ENCODE measurements around the gene TOX2.

The TOX2 gene

GRCh38 chr20:43906505-43907034 is 8.1 kb upstream of the TOX2 start:
- no peak overlapping the region for H3K4me3 Mint-ChIP-seq

DNA sequence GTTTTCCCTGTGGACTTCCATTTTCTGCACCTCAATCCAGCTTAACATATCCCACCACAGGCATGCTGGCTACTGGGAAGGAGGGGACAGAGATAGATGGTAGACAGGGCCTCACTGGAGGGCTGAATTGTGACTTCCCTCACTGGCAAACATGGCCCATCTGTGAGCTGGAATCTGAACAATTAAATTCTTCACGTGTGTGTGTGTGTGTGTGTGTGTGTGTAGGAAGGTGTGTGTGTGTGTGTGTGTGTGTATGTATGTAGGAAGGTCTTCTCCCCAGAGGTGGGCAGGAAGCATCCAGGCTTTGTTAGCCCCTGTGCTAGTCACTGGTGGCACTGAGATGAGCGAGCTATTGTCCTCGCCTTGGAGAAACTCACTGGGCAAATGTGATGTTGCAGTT is 5.4 kb upstream of the TOX2 start:
- H3K4me1 Mint-ChIP-seq (ENCODE audit: low read depth): peaks cover 31% of the 10 kb centered on the region
- H3K27me3 Mint-ChIP-seq: peaks cover 61% of the 10 kb centered on the region
- H3K4me3 Mint-ChIP-seq: no peak overlapping the region
- intact Hi-C loops (cut with micrococcal nuclease): no loop called here
- peaks cover 39% of the 10 kb centered on the region for H3K9me3 Mint-ChIP-seq
- H3K27ac Mint-ChIP-seq: peak overlapping the region; percentile 55
- no peaks in the 10 kb centered on the region for H3K36me3 Mint-ChIP-seq (ENCODE audit: low read depth)

More at GRCh38 chr20:43906505-43907034, 8.1 kb upstream of the TOX2 start:
- Mint-ChIP-seq H3K9me3 (peaks cover 26% of the 10 kb centered on the region), H3K27ac (no peak overlapping the region), H3K27me3 (peaks cover 62% of the 10 kb centered on the region), H3K4me1 (ENCODE audit: low read depth) (peaks cover 23% of the 10 kb centered on the region), H3K36me3 (ENCODE audit: low read depth) (no peaks in the 10 kb centered on the region)
- intact Hi-C loops (cut with micrococcal nuclease): no loop called here

DNA sequence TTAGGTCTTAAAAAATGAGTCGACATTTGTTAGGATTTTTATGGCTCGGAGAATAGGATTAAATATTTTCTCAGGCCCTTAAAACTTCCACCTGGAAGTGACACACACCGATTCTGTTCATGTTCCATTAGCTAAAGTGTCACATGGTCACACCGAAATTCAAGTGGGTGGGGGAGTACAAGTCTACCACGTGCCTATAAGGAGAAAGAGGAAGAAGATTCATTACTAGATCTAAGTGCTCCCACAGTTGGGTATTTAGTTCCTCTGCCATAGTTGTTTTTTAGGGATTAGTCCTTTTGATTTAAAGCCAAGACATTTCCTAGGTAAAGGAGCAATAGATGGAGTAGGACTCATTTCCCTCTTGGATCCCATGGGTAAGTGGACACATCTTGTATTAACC is 4.9 kb upstream of the TOX2 start:
- Mint-ChIP-seq H3K9me3 (peaks cover 39% of the 10 kb centered on the region), H3K36me3 (ENCODE audit: low read depth) (no peaks in the 10 kb centered on the region), H3K27ac (no peak overlapping the region), H3K4me3 (no peak overlapping the region), H3K27me3 (peaks cover 59% of the 10 kb centered on the region), H3K4me1 (ENCODE audit: low read depth) (peaks cover 31% of the 10 kb centered on the region)
- intact Hi-C loops (cut with micrococcal nuclease): loop anchor here (10.0 kb wide), 1 partner anchor 155 kb away; no protein-coding TSS in a partner anchor

GRCh38 chr20:43910564-43910963 is 4.1 kb upstream of the TOX2 start:
- H3K27me3 Mint-ChIP-seq: peaks cover 62% of the 10 kb centered on the region
- peaks cover 38% of the 10 kb centered on the region for H3K4me1 Mint-ChIP-seq (ENCODE audit: low read depth)
- H3K27ac Mint-ChIP-seq: peak overlapping the region; percentile 61
- intact Hi-C loops (cut with micrococcal nuclease): loop anchor here (10.0 kb wide), 1 partner anchor 156 kb away; no protein-coding TSS in a partner anchor
- no peaks in the 10 kb centered on the region for H3K36me3 Mint-ChIP-seq (ENCODE audit: low read depth)
- H3K4me3 Mint-ChIP-seq: no peak overlapping the region
- H3K9me3 Mint-ChIP-seq: peaks cover 39% of the 10 kb centered on the region

DNA sequence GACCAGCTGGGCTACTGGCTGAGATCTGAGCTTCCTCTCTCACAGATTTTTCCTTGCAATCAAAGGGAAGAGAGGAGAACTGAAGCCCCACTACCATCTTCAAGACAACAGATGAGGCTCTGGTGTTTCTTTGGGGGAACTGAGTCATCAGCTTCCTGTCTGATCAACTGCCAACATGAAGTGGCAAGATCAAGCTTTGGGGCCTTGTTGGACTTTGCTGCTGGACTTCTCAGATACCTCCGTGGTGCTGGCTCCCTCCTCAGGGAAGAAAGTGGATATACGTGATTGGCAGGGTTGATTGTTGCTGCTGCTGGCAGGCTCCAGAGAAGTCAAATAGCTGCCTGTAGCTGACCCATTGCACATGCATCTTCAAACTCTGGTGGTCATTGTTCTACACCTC is 3.6 kb upstream of the TOX2 start:
- no peaks in the 10 kb centered on the region for H3K36me3 Mint-ChIP-seq (ENCODE audit: low read depth)
- H3K27ac Mint-ChIP-seq: peak overlapping the region; percentile 61
- intact Hi-C loops (cut with micrococcal nuclease): loop anchor here (10.0 kb wide), 1 partner anchor 156 kb away; no protein-coding TSS in a partner anchor

GRCh38 chr20:43913291-43914025 is 1.2 kb upstream of the TOX2 start:
- H3K27ac Mint-ChIP-seq: no peak overlapping the region
- H3K27me3 Mint-ChIP-seq: peaks cover 77% of the 10 kb centered on the region
- H3K9me3 Mint-ChIP-seq: peaks cover 31% of the 10 kb centered on the region
- intact Hi-C loops (cut with micrococcal nuclease): loop anchor here (10.0 kb wide), 1 partner anchor 159 kb away; no protein-coding TSS in a partner anchor
- no peaks in the 10 kb centered on the region for H3K36me3 Mint-ChIP-seq (ENCODE audit: low read depth)
- peaks cover 48% of the 10 kb centered on the region for H3K4me1 Mint-ChIP-seq (ENCODE audit: low read depth)
- H3K4me3 Mint-ChIP-seq: peak overlapping the region; percentile 32

More for the DNA sequence above, 3.6 kb upstream of the TOX2 start:
- Mint-ChIP-seq H3K27me3 (peaks cover 64% of the 10 kb centered on the region), H3K4me1 (ENCODE audit: low read depth) (peaks cover 43% of the 10 kb centered on the region), H3K9me3 (peaks cover 39% of the 10 kb centered on the region), H3K4me3 (no peak overlapping the region)

DNA sequence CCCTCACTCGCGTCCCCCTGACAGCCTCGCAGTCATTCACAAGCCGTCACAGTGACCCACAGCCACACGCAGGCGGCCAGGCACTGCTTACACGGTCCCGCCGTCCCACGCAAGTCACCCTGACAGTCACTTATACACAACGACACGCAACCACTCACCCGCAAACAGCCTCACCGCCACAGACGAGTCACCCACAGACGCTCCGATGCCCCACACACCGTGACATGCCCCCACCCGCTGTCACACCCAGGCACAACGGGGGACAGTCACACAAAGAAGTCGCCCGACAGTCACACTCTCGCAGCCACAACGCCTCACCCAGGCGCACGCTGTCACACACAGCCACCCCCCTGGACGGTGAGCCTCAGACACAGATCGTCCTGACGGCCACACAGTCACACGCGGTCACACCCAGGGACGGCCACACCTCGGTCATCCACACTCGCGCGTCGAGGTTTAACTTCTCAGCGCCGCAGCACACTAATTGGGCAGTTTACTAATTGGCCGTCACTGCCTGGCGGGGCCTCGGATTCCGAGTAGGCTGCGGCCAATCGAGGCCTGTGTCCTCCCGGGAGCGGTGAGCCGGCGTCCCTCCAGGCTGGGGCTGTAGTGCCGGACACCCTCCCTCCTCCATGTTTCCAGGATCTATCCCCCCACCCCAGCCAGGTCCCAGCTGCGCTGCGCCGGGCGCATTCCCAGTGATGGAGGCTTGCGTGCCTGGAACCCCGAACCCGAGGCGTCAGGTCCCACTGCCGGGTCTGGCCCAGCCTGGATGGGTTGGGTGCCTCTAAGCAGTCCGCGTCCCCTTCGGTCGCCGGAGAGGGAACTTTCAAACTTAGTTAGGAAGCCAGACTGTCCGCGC is 790 bp downstream of the TOX2 start:
- H3K27ac Mint-ChIP-seq: peak overlapping the region; percentile 2
- intact Hi-C loops (cut with micrococcal nuclease): loop anchor here (10.0 kb wide), 1 partner anchor 161 kb away; no protein-coding TSS in a partner anchor
- H3K36me3 Mint-ChIP-seq (ENCODE audit: low read depth): no peaks in the 10 kb centered on the region

DNA sequence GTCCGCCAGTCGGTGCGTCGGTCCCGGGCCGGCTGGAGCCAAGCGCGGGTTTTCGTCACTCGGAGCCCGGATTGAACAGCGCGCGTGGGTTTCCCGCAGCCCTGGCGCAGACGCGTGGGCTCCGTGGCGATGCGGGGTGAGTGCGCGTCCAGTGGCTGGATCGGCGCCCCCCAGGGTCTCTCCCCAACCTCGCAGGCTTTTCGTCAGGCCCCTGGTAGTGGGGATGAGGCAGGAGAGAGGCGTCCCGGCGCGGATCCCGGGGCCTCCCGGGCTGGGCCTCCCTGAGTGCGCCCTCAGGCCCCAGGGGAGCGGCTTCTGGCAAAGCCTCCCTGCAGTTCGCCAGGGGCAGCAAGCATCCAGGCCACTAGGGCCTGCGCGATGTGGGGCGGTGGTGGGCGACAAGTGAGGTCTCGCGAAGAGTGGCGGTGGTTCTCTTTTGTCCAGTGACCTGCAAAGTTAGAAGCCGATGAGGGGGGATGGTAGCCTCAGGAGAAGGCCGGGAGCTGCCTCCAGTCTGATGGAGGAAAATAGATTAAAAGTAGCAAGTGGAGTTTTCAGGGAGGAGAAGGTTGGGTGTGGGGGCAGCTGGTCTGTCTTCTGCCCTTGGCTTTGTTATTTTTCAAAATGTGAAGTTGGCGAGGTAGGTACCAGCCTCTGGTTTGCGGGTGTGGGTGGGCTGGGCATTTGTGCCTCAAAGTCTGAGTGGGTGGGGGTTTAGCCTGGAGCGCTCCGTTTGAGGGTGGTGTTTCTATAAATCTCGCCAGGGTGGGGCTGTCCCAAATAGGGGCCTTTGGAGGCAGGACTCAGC is 1.6 kb downstream of the TOX2 start:
- Mint-ChIP-seq H3K36me3 (ENCODE audit: low read depth) (no peaks in the 10 kb centered on the region), H3K27me3 (peaks cover 91% of the 10 kb centered on the region), H3K4me3 (peak overlapping the region; percentile 44), H3K9me3 (peaks cover 20% of the 10 kb centered on the region), H3K27ac (no peak overlapping the region), H3K4me1 (ENCODE audit: low read depth) (peaks cover 27% of the 10 kb centered on the region)
- intact Hi-C loops (cut with micrococcal nuclease): loop anchor here (10.0 kb wide), 1 partner anchor 161 kb away; no protein-coding TSS in a partner anchor

More for the DNA sequence above, 790 bp downstream of the TOX2 start:
- Mint-ChIP-seq H3K4me1 (ENCODE audit: low read depth) (peaks cover 35% of the 10 kb centered on the region), H3K4me3 (peak overlapping the region; percentile 44), H3K27me3 (peaks cover 89% of the 10 kb centered on the region), H3K9me3 (peaks cover 20% of the 10 kb centered on the region)

GRCh38 chr20:43916881-43917371 is 2.3 kb downstream of the TOX2 start:
- peaks cover 30% of the 10 kb centered on the region for H3K4me1 Mint-ChIP-seq (ENCODE audit: low read depth)
- no peaks in the 10 kb centered on the region for H3K36me3 Mint-ChIP-seq (ENCODE audit: low read depth)
- peaks cover 91% of the 10 kb centered on the region for H3K27me3 Mint-ChIP-seq
- H3K4me3 Mint-ChIP-seq: no peak overlapping the region
- peaks cover 17% of the 10 kb centered on the region for H3K9me3 Mint-ChIP-seq
- no peak overlapping the region for H3K27ac Mint-ChIP-seq
- intact Hi-C loops (cut with micrococcal nuclease): loop anchor here (10.0 kb wide), 1 partner anchor 162 kb away; no protein-coding TSS in a partner anchor

GRCh38 chr20:43917380-43917779 is 2.7 kb downstream of the TOX2 start:
- Mint-ChIP-seq H3K27ac (no peak overlapping the region), H3K36me3 (ENCODE audit: low read depth) (no peaks in the 10 kb centered on the region), H3K27me3 (peaks cover 93% of the 10 kb centered on the region), H3K9me3 (peaks cover 13% of the 10 kb centered on the region), H3K4me1 (ENCODE audit: low read depth) (peaks cover 30% of the 10 kb centered on the region), H3K4me3 (no peak overlapping the region)
- intact Hi-C loops (cut with micrococcal nuclease): loop anchor here (10.0 kb wide), 1 partner anchor 163 kb away; no protein-coding TSS in a partner anchor

DNA sequence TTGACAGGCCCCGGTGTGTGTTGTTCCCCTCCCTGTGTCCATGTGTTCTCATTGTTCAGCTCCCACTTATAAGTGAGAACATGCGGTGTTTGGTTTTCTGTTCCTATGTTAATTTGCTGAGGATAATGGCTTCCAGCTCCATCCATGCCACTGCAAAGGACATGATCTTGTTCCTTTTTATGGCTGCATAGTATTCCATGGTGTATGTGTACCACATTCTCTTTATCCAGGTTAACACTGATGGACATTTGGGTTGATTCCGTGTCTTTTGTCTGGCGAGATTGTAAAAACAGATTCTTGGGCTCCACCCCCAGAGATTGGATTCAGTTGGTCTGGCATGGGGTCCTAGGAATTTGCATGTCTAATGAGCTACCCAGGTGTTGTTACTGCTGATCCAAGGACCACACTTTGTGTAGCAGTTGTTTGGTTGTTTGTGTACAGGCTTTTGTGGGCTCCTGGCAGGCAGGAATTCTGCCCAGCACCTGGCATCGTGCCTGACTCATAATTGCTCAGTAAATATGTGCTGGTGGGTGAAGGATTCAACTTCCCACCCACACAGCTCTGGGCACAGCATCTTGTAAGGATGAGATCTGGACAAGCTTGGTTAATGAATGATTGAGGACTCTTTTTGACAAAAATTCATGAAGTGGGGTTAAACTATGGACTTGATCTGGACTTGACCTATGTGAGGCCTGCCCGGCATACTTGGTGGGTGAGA is 5.2 kb downstream of the TOX2 start:
- peaks cover 95% of the 10 kb centered on the region for H3K27me3 Mint-ChIP-seq
- H3K4me3 Mint-ChIP-seq: no peak overlapping the region
- H3K4me1 Mint-ChIP-seq (ENCODE audit: low read depth): peaks cover 24% of the 10 kb centered on the region
- intact Hi-C loops (cut with micrococcal nuclease): loop anchor here (10.0 kb wide), 1 partner anchor 165 kb away; no protein-coding TSS in a partner anchor
- no peaks in the 10 kb centered on the region for H3K9me3 Mint-ChIP-seq
- H3K27ac Mint-ChIP-seq: no peak overlapping the region
- H3K36me3 Mint-ChIP-seq (ENCODE audit: low read depth): no peaks in the 10 kb centered on the region

- intact Hi-C loops (cut with micrococcal nuclease): no loop called here
- Mint-ChIP-seq H3K4me1 (ENCODE audit: low read depth) (peaks cover 24% of the 10 kb centered on the region), H3K4me3 (no peak overlapping the region), H3K36me3 (ENCODE audit: low read depth) (no peaks in the 10 kb centered on the region), H3K27ac (no peak overlapping the region), H3K27me3 (peaks cover 95% of the 10 kb centered on the region), H3K9me3 (no peaks in the 10 kb centered on the region)
Observed at GRCh38 chr20:43920797-43921196, 6.1 kb downstream of the TOX2 start.

Measured in dendritic cell treated with granulocyte-macrophage colony-stimulating factor and Interleukin-4, amounts not matched to agents 40 ng/mL and 50 ng/mL, for 4 days (primary cell).